GM23338 (cell line): ENCODE data around the gene SLC9A2. TPM values are rescaled to one million over a fixed set of nuclear protein-coding genes. Genes with fewer than 3 reads are reported as not detected.

Source experiments
- ATAC-seq: fragments of 200-7000 bp; cut with Tn5 transposase; 3 replicates; pipeline ENCODE4 v1.9.1; 2020
- DNase-seq: peaks from one replicate; pipeline ENCODE4 v3.0.0-alpha.2; 2015; ENCODE audit warnings: low spot score
- H2AFZ ChIP-seq: fragments of 200-600 bp; sonication (generic); 2 replicates; pipeline ENCODE4 v1.8.0; 2016; ENCODE audit warnings: antibody characterized with exemption, mild to moderate bottlenecking, moderate library complexity
- H3F3A ChIP-seq: fragments of 200-600 bp; sonication (generic); replicated peaks from 2 replicates; pipeline ENCODE4 v1.8.0; 2017; ENCODE audit warnings: antibody characterized with exemption, mixed run types, low read depth
- H3K27ac ChIP-seq: fragments of 200-600 bp; sonication (generic); 2 replicates; pipeline ENCODE4 v1.6.1; 2016; ENCODE audit warnings: low read depth
- H3K27me3 ChIP-seq: fragments of 200-600 bp; sonication (generic); 2 replicates; pipeline ENCODE4 v1.8.0; 2016; ENCODE audit warnings: mild to moderate bottlenecking, mixed run types, moderate library complexity; ENCODE audit not compliant: insufficient read depth
- H3K36me3 ChIP-seq: fragments of 200-600 bp; sonication (generic); 2 replicates; pipeline ENCODE4 v1.8.0; 2016; ENCODE audit warnings: mild to moderate bottlenecking; ENCODE audit not compliant: insufficient read depth
- H3K4me1 ChIP-seq: fragments of 200-600 bp; sonication (generic); 2 replicates; pipeline ENCODE4 v1.8.0; 2016; ENCODE audit warnings: mild to moderate bottlenecking, moderate library complexity; ENCODE audit not compliant: insufficient read depth
- H3K4me2 ChIP-seq: fragments of 200-600 bp; sonication (generic); 2 replicates; pipeline ENCODE4 v1.7.1; 2017; ENCODE audit warnings: mixed run types
- H3K4me3 ChIP-seq: fragments of 200-600 bp; sonication (generic); 2 replicates; pipeline ENCODE4 v1.6.1; 2016; ENCODE audit warnings: mixed run types
- H3K79me2 ChIP-seq: fragments of 200-600 bp; sonication (generic); replicated peaks from 2 replicates; pipeline ENCODE4 v1.8.0; 2017; ENCODE audit warnings: mild to moderate bottlenecking; ENCODE audit not compliant: insufficient read depth
- H3K9me2 ChIP-seq: fragments of 200-600 bp; sonication (generic); 2 replicates; pipeline ENCODE4 v1.8.0; 2017; ENCODE audit not compliant: insufficient read depth
- H4K20me1 ChIP-seq: fragments of 200-600 bp; sonication (generic); replicated peaks from 2 replicates; pipeline ENCODE4 v1.8.0; 2017; ENCODE audit warnings: mild to moderate bottlenecking; ENCODE audit not compliant: insufficient read depth
- H3K27ac Mint-ChIP-seq: 2 replicates; pipeline ENCODE4 v1.8.0; 2020; ENCODE audit warnings: inconsistent platforms, mild to moderate bottlenecking, moderate library complexity, mixed read lengths
- H3K27me3 Mint-ChIP-seq: 3 replicates; pipeline ENCODE4 v1.8.0; 2022; ENCODE audit warnings: low read depth, mild to moderate bottlenecking, moderate library complexity, mixed read lengths, inconsistent platforms; ENCODE audit not compliant: insufficient read depth, poor library complexity
- H3K36me3 Mint-ChIP-seq: 3 replicates; pipeline ENCODE4 v1.8.0; 2021; ENCODE audit warnings: low read depth, mild to moderate bottlenecking, inconsistent platforms, moderate library complexity, mixed read lengths
- H3K4me1 Mint-ChIP-seq: 3 replicates; pipeline ENCODE4 v1.8.0; 2020; ENCODE audit warnings: mild to moderate bottlenecking, inconsistent platforms, mixed read lengths
- H3K4me3 Mint-ChIP-seq: 3 replicates; pipeline ENCODE4 v1.8.0; 2021; ENCODE audit warnings: moderate library complexity, mild to moderate bottlenecking, inconsistent platforms, mixed read lengths
- H3K9me3 Mint-ChIP-seq: 3 replicates; pipeline ENCODE4 v1.8.0; 2020; ENCODE audit warnings: moderate library complexity, mild to moderate bottlenecking, inconsistent platforms, mixed read lengths
- CREB1 ChIP-seq: fragments of 250-450 bp; sonication (Bioruptor Pico); IDR thresholded peaks from 2 replicates; pipeline ENCODE4 v1.5.0; 2020; ENCODE audit warnings: low read depth, mild to moderate bottlenecking, moderate library complexity
- CTCF ChIP-seq, 2 experiments: fragments of 200-600 bp in 1 of 2; sonication (generic) in 1 of 2; conservative IDR thresholded peaks; 2 replicates each; pipeline versions ENCODE4 v1.5.1 to v1.6.1; 2016 to 2017; ENCODE audit warnings: antibody characterized with exemption in 2 of 2, low read depth in 2 of 2, mild to moderate bottlenecking in 2 of 2, moderate library complexity in 1 of 2
- ETS1 ChIP-seq: IDR thresholded peaks from 2 replicates; pipeline ENCODE4 v1.6.1; 2016; ENCODE audit warnings: antibody characterized with exemption
- EZH2 ChIP-seq: fragments of 200-600 bp; sonication (generic); IDR thresholded peaks from one replicate; pipeline ENCODE4 v1.8.0; 2017; ENCODE audit warnings: antibody characterized with exemption, mild to moderate bottlenecking, low read depth; ENCODE audit not compliant: unreplicated experiment
- EZH2phosphoT487 ChIP-seq: fragments of 200-600 bp; sonication (generic); IDR thresholded peaks from one replicate; pipeline ENCODE4 v1.8.1; 2018; ENCODE audit warnings: antibody characterized with exemption; ENCODE audit not compliant: unreplicated experiment
- JUNB ChIP-seq: IDR thresholded peaks from one replicate; pipeline ENCODE4 v1.6.1; 2016; ENCODE audit warnings: antibody characterized with exemption; ENCODE audit not compliant: unreplicated experiment
- NANOG ChIP-seq: IDR thresholded peaks from 2 replicates; pipeline ENCODE4 v1.6.1; 2016; ENCODE audit warnings: antibody characterized with exemption, borderline replicate concordance
- POLR2AphosphoS5 ChIP-seq: IDR thresholded peaks from 2 replicates; pipeline ENCODE4 v1.6.1; 2016; ENCODE audit warnings: antibody characterized with exemption, low read depth
- REST ChIP-seq: IDR thresholded peaks from one replicate; pipeline ENCODE4 v1.6.1; 2018; ENCODE audit warnings: antibody characterized with exemption; ENCODE audit not compliant: unreplicated experiment
- STAT1 ChIP-seq: IDR thresholded peaks from one replicate; pipeline ENCODE4 v1.6.1; 2016; ENCODE audit warnings: antibody characterized with exemption; ENCODE audit not compliant: unreplicated experiment
- ZNF114 ChIP-seq: fragments of 250-450 bp; sonication (Bioruptor Pico); IDR thresholded peaks from 2 replicates; pipeline ENCODE4 v1.5.0; 2020; ENCODE audit warnings: mild to moderate bottlenecking, moderate library complexity
- ZNF331 ChIP-seq: fragments of 250-450 bp; sonication (Bioruptor Pico); IDR thresholded peaks from 2 replicates; pipeline ENCODE4 v1.5.0; 2020; ENCODE audit warnings: low read depth, mild to moderate bottlenecking, moderate library complexity
- ZNF462 ChIP-seq: fragments of 250-450 bp; sonication (Bioruptor Pico); IDR thresholded peaks from 2 replicates; pipeline ENCODE4 v1.5.0; 2020; ENCODE audit warnings: mild to moderate bottlenecking, moderate library complexity
- polyA plus RNA-seq: library from polyadenylated mRNA; unstranded; fragments of >200 nt; fragmentation: Nextera tagmentation; extraction: Ambion mirVana; gene quantifications from 2 replicates; pipeline ENCODE4 v1.2.1, GENCODE V29; 2016
- total RNA-seq: library from RNA; depleted of rRNA; stranded (reverse); fragments of >200 nt; shearing (Covaris generic); gene quantifications from 2 replicates; pipeline ENCODE4 v1.2.3, GENCODE V29; 2014

SLC9A2 gene
- total and polyA plus RNA-seq, 2 experiments from 2014 or later, result 0.03 to 0.24 TPM

- peaks cover 3% of the 10 kb centered on the region; the same call in 1 of the 3 replicates for H3K36me3 Mint-ChIP-seq
- no peak overlapping the region for H3K4me3 Mint-ChIP-seq
- peaks cover 36% of the 10 kb centered on the region for H3K27me3 Mint-ChIP-seq
- Histone ChIP-seq H3K79me2 (no peaks in the 10 kb centered on the region), H3F3A (0 out of 2 replicates have a peak, but pooled peaks cover 5% of the 10 kb centered on the region), H2AFZ (no peak overlapping the region), H3K27ac (no peak overlapping the region), H3K36me3 (no peaks in the 10 kb centered on the region), H3K27me3 (peaks cover 45% of the 10 kb centered on the region), H3K4me3 (no peak overlapping the region), H3K9me2 (no peaks in the 10 kb centered on the region), H4K20me1 (no peaks in the 10 kb centered on the region; the same call in 1 of the 2 replicates), H3K4me2 (no peak overlapping the region), H3K4me1 (peaks cover 8% of the 10 kb centered on the region)
- peaks cover 3% of the 10 kb centered on the region; the same call in 2 of the 3 replicates for H3K9me3 Mint-ChIP-seq
- no peak for ATAC-seq
- no peak overlapping the region for H3K27ac Mint-ChIP-seq
- peaks cover 16% of the 10 kb centered on the region for H3K4me1 Mint-ChIP-seq
- TF ChIP-seq ZNF462 (CRISPR knock-in tag) (no peak), EZH2phosphoT487 (no peak), STAT1 (no peak), NANOG (no peak), REST (no peak), EZH2 (no peak), ETS1 (no peak), ZNF114 (no peak), CTCF (conservative IDR thresholded peaks at IDR 0.05; ENCODE audit: low read depth in 2 of 2) (no peak), ZNF331 (no peak), POLR2AphosphoS5 (no peak), JUNB (no peak), CREB1 (CRISPR knock-in tag) (no peak)
- DNase-seq, result no peak
Measured at GRCh38 chr2:102622646-102623045, 3.3 kb downstream of the SLC9A2 start.
